ENCODE data around the gene UQCR11. TPM values are rescaled to one million over a fixed set of nuclear protein-coding genes. Genes with fewer than 3 reads are reported as not detected.

The UQCR11 gene
- total and polyA plus RNA-seq, 2 donors (not counting 3 experiments of a cell fraction or from before 2014, with no cell fraction given): 165 to 210 TPM

GRCh38 chr19:1636325-1637236, 31.3 kb upstream of the UQCR11 start:
- POLR2A ChIA-PET: no interaction called here
- H3K27ac ChIP-seq (ENCODE audit: insufficient read depth, low read depth, low read length): no peak overlapping the region
- peaks cover 35% of the 10 kb centered on the region for H3K79me2 ChIP-seq (ENCODE audit: control insufficient read depth, insufficient read depth, low read length)
- no peaks in the 10 kb centered on the region for H3K9me1 ChIP-seq (replicated peaks; ENCODE audit: control insufficient read depth, extremely low read depth, insufficient read depth, low read length)
- H3K27me3 ChIP-seq (ENCODE audit: control insufficient read depth in 2 of 2, insufficient read depth in 2 of 2, low read length in 2 of 2): no peaks in the 10 kb centered on the region
- DNase-seq (ENCODE audit: low read depth, low spot score) (no peak), FAIRE-seq (no peak)
- CTCF ChIA-PET: interaction anchor here (1.1 kb wide), 1 partner anchor 36 kb away, joined by 3 read pairs; no protein-coding TSS in a partner anchor
- no peak for TF ChIP-seq JUN (IDR thresholded peaks at IDR 0.05; ENCODE audit: borderline replicate concordance, insufficient read depth, insufficient read length, low read depth)
- TF ChIP-seq EZH2 (IDR thresholded peaks at IDR 0.05; ENCODE audit: borderline replicate concordance, low read depth, low read length, severe bottlenecking): no peak
- no peak for TF ChIP-seq FOS (IDR thresholded peaks at IDR 0.05; ENCODE audit: borderline replicate concordance, insufficient read depth, low read length)
- H3K36me3 ChIP-seq (ENCODE audit: control insufficient read depth in 2 of 2, extremely low read depth in 1 of 2, insufficient read depth in 2 of 2, low read length in 2 of 2): peaks cover 4 to 31% of the 10 kb centered on the region in 2 experiments
- H3K9me3 ChIP-seq (replicated peaks; ENCODE audit: control insufficient read depth, insufficient read depth, low read length): no peaks in the 10 kb centered on the region
- no peaks in the 10 kb centered on the region for H3K4me1 ChIP-seq (ENCODE audit: control insufficient read depth, extremely low read depth, insufficient read depth, low read length)
- dilution Hi-C loops (cut with MboI; ENCODE audit: extremely low pct_ligation_motif_present, low sequenced_read_pairs) (no loop called here), intact Hi-C loops (cut with micrococcal nuclease) (no loop called here)
- BruUV-seq (replicated peaks): no TSS peak
- H4K20me1 ChIP-seq (replicated peaks; ENCODE audit: control insufficient read depth, extremely low read depth, insufficient read depth, low read length): no peaks in the 10 kb centered on the region
- no peak overlapping the region for H2AFZ ChIP-seq (ENCODE audit: low read depth, low read length)
- H3K9ac ChIP-seq (replicated peaks; ENCODE audit: extremely low read depth, insufficient read depth, low read length): no peak overlapping the region
- H3K4me2 ChIP-seq (ENCODE audit: insufficient read depth, low read length): no peak overlapping the region
- H3K4me3 ChIP-seq (replicated peaks in 1 of 3; ENCODE audit: insufficient read depth in 1 of 3, low read depth in 1 of 3, low read length in 3 of 3): no peak overlapping the region

GRCh38 chr19:1634938-1635243, 29.6 kb upstream of the UQCR11 start:
- DNase-seq (ENCODE audit: low read depth, low spot score) (no peak), FAIRE-seq (no peak)
- Histone ChIP-seq H3K9me3 (replicated peaks; ENCODE audit: control insufficient read depth, insufficient read depth, low read length) (no peaks in the 10 kb centered on the region), H3K36me3 (ENCODE audit: control insufficient read depth in 2 of 2, extremely low read depth in 1 of 2, insufficient read depth in 2 of 2, low read length in 2 of 2) (peaks cover 4 to 38% of the 10 kb centered on the region in 2 experiments), H3K4me2 (ENCODE audit: insufficient read depth, low read length) (no peak overlapping the region), H3K4me3 (replicated peaks in 1 of 3; ENCODE audit: insufficient read depth in 1 of 3, low read depth in 1 of 3, low read length in 3 of 3) (no peak overlapping the region), H3K9me1 (replicated peaks; ENCODE audit: control insufficient read depth, extremely low read depth, insufficient read depth, low read length) (no peaks in the 10 kb centered on the region), H3K4me1 (ENCODE audit: control insufficient read depth, extremely low read depth, insufficient read depth, low read length) (no peaks in the 10 kb centered on the region), H3K9ac (replicated peaks; ENCODE audit: extremely low read depth, insufficient read depth, low read length) (no peak overlapping the region), H3K27ac (ENCODE audit: insufficient read depth, low read depth, low read length) (no peak overlapping the region), H3K79me2 (ENCODE audit: control insufficient read depth, insufficient read depth, low read length) (peaks cover 34% of the 10 kb centered on the region), H2AFZ (ENCODE audit: low read depth, low read length) (no peak overlapping the region), H4K20me1 (replicated peaks; ENCODE audit: control insufficient read depth, extremely low read depth, insufficient read depth, low read length) (no peaks in the 10 kb centered on the region), H3K27me3 (ENCODE audit: control insufficient read depth in 2 of 2, insufficient read depth in 2 of 2, low read length in 2 of 2) (no peaks in the 10 kb centered on the region)
- no TSS peak for BruUV-seq (replicated peaks)
- ChIA-PET POLR2A (no interaction called here), CTCF (interaction anchor here (0.8 kb wide), 1 partner anchor 9 kb away, joined by 4 read pairs; no protein-coding TSS in a partner anchor)
- dilution Hi-C loops (cut with MboI; ENCODE audit: extremely low pct_ligation_motif_present, low sequenced_read_pairs) (no loop called here), intact Hi-C loops (cut with micrococcal nuclease) (no loop called here)
- no peak for TF ChIP-seq FOS (IDR thresholded peaks at IDR 0.05; ENCODE audit: borderline replicate concordance, insufficient read depth, low read length)
- TF ChIP-seq EZH2 (IDR thresholded peaks at IDR 0.05; ENCODE audit: borderline replicate concordance, low read depth, low read length, severe bottlenecking): no peak
- TF ChIP-seq CTCF (IDR thresholded peaks at IDR 0.05; ENCODE audit: extremely low read depth in 1 of 2, insufficient read depth in 1 of 2, low read depth in 1 of 2, low read length in 2 of 2): no peak
- TF ChIP-seq JUN (IDR thresholded peaks at IDR 0.05; ENCODE audit: borderline replicate concordance, insufficient read depth, insufficient read length, low read depth): no peak
- no peak for TF ChIP-seq MYC (IDR thresholded peaks at IDR 0.05; ENCODE audit: low read depth, low read length)
- no peak for TF ChIP-seq GATA2 (IDR thresholded peaks at IDR 0.05; ENCODE audit: insufficient read depth, insufficient read length, low read depth, low read length)
- no peak for TF ChIP-seq MAX (IDR thresholded peaks at IDR 0.05; ENCODE audit: insufficient read depth, insufficient read length)
- no peak for TF ChIP-seq POLR2AphosphoS5 (IDR thresholded peaks at IDR 0.05; ENCODE audit: insufficient read depth, low read depth, low read length)
- no peak for TF ChIP-seq POLR2A (IDR thresholded peaks at IDR 0.05; ENCODE audit: low read depth, low read length)
